Cortex of kidney (tissue), 1 donor: ENCODE measurements around the gene RIC8B.
"Not testable (repeated sequence)": the region's sequence is repeated elsewhere in the genome, so short reads cannot be mapped to it uniquely, and the experiment has no call there.

Experiments used
- DNase-seq: peaks from one replicate; lab custom pipeline; 2025; lab: John Stamatoyannopoulos, UW

The RIC8B gene, protein sequence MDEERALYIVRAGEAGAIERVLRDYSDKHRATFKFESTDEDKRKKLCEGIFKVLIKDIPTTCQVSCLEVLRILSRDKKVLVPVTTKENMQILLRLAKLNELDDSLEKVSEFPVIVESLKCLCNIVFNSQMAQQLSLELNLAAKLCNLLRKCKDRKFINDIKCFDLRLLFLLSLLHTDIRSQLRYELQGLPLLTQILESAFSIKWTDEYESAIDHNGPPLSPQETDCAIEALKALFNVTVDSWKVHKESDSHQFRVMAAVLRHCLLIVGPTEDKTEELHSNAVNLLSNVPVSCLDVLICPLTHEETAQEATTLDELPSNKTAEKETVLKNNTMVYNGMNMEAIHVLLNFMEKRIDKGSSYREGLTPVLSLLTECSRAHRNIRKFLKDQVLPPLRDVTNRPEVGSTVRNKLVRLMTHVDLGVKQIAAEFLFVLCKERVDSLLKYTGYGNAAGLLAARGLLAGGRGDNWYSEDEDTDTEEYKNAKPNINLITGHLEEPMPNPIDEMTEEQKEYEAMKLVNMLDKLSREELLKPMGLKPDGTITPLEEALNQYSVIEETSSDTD

DNA sequence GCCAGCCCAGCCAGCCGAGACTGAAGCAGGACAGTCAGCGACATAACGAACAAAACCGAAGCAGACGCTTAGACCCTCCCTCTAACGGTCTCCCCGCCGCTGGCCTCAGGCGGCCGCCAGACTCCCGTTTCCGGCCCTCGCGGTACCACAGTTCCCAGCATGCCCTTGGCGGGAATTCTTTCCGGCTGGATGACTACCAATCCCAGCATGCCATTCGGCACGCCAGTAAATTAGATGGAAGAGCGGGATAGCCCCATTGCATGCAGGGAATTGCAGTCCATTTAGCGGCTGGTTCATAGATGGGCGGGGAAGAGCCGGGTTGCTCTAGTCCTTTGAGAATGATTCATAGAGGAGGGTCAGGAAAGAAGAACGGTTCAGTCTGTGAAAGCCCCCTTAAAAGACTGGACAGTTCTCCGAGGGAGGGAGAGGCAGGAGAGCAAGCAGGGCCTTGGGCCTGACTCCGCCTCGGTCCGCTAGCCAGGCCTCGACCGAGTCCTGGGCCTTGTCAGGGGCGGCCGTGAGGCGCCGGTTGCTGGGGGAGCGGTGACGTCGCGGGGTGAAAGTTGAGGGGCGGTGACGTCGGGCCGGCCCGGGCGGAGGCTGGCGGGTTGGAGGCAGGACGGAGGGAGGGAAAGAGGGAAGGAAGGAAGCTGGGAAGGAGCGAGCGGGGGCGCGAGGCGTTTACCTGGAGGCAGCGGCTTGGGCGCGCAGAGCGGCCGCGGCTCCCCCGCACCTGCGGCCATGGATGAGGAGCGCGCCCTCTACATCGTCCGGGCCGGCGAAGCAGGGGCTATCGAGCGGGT is at the start of gene RIC8B:
Gene RIC8B (plus strand): TSS at position 678 of the 803 bp plus-strand sequence. CDS start 64 bp downstream, at position 742.
- peak; percentile 25 for DNase-seq

DNA sequence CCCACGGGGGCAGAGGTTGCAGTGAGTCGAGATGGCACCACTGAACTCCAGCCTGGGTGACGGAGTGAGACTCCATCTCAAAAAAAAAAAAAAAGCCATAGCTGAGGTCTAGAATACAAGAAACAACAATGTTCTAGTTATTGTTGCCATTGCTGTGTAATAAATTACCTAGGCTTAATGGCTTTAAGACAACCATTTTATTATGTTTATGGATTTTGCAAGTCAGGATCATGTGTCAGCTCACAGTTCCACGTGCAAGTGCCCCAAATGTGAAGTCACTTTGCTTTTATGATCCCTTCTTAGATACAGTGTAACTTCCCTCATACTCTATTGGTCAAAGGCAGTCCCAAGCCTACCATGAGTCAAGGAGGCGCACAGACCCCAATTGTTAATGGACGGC is 49.5 kb upstream of the RIC8B start:
- no peak for DNase-seq

DNA sequence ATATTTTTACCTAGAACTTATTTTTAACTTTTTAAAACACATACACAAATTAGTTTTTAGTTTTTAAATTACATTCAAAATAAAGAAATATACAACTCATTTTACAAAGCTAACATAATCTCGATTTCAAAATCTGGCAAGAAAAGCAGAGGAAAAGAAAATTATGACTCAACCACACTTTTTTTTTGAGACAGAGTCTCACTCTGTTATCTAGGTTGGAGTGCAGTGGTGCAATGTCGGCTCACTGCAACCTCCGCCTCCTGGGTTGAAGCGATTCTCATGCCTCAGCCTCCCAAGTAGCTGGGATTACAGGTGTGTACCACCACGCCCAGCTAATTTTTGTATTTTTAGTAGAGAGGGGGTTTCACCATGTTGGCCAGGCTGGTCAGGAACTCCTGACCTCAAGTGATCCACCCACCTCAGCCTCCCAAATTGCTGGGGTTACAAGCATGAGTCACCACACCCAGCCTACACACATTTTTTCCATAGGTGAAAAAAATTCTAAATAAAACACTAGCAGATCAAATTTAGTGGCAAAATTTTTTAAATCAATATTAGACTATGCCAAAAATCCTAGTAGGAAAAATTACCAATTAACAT is 47.8 kb upstream of the RIC8B start:
- DNase-seq = not testable (repeated sequence)

DNA sequence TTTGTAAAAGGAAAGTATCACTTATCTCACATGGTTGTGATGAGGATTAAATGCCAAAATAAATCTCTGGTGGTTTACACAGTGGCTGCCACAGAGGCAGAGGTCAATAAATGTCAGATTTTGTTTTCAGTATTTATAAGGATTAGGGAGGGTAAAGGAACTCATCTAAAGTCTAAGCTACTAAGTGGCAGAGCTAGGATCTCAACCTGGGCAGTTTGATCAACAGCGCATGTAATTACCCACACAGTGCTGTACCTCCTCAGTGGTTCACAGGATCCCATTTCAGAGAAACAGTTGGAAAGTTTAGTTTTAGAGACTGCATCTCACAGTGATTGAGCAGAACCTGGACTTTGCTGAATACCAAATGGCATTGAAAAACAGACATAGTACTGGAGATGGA is 44.9 kb upstream of the RIC8B start:
- DNase-seq = no peak

DNA sequence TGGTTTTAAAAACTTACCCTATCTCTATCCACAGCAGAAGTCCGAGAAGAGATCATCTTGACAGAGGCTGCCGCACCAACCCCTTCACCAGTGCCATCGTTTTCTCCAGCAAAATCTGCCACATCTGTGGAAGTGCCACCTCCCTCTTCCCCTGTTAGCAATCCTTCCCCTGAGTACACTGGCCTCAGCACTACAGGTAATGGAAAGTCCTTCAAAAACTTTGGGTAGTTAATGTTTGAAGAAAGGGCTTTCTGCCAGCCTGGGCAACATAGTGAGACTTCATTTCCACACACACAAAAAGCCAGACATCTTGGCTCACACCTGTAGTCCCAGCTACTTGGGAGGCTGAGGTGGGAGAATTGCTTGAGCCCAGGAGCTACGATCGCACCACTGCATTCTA is 41.6 kb upstream of the RIC8B start:
- no peak for DNase-seq

DNA sequence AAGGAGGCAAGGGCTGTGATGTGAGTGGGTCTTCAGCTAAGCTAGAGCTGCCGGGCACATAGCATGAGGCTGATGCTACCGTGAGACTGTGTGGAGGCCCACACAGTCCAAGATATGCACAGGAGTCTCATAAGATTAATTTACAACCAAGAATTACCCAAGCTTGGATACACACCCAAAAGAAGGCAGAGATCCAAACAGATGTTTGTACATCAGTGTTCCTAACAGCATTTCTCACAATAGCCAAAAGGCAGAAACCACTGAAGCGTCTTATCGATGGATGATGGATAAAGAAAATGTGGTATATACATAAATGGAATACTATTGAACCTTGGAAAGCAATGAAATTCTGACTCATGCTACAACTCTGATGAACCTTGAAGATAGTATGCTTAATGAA is 40.8 kb upstream of the RIC8B start:
- DNase-seq = no peak

DNA sequence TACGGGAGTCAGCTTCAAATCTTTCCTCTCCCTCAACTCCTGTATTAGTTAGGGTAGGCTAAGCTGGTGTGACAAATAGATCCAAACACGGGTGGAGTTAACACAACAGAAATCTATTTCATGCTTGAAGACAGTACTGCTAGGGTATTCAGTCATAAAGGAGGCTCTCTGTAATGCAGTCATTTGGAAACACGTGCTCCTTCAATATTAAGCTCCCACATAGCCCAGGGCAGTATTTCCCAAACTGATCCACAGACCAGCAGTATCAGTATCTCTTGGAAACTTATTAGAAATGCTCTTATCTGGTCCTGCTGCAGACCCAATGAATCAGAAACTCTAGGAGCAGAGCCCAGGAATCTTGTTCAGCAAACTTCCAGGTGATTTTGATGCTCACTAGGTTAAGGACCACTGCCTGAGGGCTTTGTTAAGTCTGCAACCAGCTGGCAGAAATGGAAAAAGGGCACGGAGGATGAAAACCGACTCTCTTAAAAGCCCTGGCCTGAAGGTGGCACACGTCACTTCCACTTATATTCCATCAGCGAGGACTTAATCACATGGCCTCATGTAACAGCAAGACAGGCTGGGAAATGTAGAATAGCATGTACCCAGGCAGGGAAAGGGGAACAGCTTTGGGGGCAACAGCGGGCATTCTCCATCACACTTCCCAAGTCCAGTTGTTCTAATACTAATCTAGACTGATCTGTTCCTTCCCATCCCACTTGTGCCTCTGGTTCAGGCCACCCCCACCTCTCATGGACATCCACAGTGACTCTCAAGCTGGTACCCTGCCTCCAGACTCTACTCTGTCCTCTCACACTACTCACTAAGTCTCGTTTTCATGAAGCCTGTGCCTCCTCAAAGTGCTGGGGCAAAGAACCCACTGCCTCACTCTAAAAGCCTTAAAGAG is 38.2 kb upstream of the RIC8B start:
- no peak for DNase-seq

DNA sequence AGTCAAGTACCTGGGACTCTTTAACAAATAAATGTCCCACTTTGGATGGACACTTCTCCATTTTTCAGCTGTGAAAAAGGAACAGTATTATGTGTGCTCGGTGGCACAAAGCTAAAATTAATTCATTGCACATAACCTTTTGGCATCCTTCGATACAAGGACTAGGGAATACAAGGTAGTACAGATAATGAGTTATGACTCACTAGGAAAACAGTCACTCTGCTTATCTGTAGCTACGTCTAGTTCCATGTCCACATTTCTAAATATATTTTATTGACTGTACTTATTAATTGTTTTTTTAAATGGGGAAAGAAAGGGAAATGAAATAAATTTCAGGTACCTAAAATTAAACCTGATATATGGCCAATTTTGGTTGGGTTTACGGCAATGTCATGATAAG is 35.2 kb upstream of the RIC8B start:
- no peak for DNase-seq

DNA sequence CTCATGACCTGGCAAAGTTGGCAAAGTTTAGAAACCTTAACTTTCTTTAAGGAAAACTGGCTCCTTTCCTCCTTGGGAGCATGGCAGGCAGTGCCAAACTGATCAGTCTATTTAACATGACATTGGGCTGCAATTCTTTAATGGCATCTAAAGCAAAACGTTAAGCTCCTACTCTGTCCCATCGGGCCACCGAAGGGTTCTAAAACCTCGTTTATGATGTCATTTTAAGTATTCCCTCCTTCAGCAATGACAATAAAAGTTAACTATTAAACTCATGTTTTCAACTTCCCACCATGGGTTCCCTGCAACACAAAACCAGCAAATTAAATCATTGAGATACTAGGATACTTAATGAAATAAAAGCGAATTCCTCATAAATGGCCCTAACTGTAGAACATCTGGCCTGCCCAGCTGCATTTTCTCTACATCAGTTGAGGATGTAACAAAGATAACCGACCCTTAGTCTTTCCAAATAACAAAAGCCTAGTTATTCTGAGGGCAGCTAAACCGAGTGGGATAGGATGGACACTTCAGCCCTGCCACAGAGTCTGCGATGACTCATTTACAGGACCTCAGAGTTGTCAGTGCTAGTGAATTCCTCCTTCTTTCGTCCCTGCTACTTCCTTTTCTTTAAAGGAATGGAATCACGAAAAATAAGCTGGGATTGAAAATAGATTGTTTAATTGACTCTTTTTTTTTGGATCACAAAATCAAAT is 34.5 kb upstream of the RIC8B start:
- no peak for DNase-seq

DNA sequence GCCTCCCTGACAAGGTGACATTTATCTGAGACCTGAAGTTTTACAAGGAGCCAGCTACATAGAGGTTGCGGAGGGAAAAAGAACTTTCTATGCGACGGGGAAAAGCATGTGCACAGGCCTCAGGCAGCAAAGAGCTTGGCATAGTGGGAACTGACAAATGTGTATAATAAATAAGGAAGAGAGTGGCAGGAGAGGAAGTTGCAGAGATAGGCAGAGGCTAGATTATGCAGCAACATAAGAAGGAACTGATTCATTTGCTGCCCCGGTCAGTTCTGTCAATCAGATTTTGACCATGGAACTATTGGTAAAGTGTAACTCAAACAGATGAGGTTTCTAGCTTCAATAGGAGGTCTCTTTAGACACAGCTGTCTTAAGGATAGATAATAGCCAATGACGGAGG is 33.7 kb upstream of the RIC8B start:
- no peak for DNase-seq

DNA sequence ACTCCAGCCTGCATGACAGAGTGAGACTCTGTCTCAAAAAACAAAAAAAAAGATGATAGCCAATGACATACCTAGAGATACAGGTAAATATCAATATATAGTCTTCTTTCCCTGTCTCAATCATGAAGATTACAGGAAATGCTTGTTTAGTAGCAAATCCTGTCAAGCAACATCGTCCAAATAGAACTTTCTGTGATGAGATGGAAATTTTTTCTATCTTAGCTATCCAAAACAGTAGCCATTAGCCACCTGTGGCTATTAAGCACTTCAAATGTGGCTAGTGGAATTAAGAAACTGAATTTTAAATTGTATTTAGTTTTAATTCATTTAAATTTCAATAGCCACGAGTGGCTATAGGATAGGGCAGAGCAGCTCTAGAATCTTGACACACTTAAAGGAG is 33.2 kb upstream of the RIC8B start:
- no peak for DNase-seq

DNA sequence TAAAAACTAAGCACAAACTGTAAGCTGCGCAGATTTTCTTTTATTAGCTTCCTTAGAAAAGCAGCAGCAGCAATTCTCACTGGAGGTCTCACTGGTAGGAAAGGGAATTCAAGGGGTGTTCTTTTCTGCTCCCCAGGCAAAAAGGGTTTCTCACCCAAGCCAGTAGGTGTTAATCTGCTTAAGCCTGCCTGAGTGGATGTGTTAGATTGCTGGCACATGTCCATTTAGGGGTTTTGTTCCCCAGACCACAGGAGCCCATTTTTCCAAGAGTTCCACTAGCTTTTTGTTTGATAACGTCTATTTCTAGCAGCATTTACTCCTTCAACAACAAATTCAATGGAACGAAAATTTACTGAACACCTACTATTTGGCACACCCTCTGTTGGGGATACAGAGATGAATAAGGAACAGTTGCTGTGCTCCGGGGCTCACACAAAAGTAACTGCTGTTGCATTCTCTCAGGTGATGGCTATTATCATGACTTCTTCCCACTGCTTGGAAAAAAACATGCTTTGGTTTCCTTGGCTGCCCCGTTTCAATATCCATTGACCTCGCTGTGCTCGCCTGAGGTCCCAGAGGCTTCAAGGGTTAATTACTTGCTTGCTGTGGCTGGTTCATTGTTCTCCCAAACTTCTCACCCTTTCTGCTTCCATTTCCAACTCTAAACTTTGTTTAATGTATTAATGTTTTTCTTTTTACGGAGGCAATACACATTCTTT is 31.1 kb upstream of the RIC8B start:
- DNase-seq = no peak

DNA sequence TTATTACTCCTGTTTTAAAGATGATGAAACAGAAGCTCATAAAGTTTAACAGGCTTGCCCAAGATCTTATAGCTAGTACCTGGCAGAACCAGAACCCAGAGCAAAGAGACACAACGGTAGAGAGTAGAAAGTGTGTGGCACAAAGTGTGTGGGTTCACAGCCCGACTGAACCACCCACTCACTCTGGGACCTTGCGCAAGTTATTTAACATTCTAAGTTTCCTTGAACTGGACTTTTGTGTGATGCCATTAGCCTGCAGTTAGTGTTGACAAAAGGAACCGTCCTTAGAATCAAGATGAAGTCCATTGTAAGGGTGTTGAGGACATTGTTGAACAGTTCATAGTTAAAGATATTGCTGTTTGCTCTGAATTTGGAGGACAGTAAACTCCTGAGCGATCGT is 29.9 kb upstream of the RIC8B start:
- no peak for DNase-seq

DNA sequence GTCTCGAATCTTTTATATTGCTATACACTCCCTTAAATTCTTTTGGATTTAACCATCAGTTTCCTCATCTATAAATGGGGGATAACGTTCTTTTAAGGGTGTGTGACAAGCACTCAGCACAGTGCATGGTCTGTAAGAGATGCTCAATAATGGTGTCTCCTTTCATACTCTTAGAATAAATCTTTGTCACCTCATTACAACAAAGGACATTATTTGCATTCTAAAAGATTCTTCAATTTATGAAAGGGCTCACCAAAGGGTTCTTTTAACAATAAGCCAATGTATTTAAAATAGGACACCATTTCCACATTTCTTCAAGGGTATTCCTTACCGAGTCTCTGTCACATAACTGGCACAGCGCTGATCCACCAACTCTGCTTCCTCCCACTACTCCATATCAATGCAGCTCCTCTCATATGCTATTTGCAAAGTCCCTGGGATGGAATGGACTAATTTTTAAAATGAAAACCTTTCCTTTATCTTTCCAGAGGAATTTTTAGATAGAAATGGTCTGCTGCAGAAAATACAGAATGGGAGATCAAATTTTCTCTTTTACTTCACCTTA is 29.2 kb upstream of the RIC8B start:
- DNase-seq = no peak

DNA sequence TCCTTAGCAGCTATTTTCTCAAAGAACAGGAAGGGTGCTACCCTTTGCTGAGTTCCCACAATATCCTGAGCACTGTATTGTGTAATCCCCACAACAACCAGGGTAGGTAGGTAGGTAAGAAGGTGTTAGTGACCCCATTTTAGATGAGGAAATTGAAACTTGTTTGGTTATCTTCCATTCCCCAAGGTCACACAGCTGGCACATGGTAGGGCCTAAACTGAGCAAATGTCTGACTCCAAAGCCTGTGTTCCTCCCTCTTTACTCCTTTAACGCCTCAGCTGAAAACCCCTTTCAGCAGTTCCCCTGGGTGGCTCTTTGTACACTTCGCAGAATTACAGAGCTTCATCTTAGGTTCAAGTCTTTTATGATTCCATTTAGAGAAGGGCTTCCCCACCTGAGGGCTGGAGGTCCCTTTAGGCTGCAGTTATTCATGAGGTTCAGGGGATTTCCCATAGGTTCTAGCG is 26.5 kb upstream of the RIC8B start:
- DNase-seq = no peak

DNA sequence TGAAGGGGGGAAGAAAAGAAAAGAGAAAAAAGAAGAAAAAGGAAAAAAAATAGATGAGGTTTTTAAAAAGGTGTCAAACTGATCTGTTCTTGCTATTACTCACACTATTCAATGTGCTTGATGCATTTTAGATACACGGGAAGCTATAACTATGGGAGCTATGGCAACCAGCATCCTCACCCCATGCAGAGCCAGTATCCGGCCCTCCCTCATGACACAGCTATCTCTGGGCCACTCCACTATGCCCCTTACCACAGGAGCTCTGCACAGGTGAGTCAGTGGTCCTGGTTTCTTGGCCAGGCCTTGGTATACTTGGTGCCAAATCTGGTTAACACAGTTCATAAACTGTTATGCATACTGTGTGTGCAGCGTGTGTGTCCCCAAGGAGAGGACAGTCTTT is 24.0 kb upstream of the RIC8B start:
- DNase-seq = no peak

DNA sequence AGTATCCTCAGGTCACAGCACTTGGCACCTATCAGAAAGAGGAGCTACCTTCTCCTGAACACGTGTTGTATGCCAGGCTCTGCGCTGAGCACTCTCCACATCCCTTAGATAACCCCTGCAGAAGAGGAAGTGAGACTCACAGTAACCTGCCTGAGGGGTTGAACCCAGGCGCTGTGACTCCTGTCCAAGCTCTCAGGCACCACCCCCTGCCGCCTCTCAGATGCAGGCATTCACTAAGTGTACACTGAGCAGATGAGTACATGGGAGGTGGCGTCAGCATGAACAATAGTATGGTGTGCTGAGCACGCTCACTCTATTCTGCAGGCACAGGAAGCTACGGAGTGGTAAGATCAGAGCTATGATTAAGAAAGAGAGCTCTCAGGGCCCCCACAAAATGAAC is 21.0 kb upstream of the RIC8B start:
- DNase-seq = no peak

DNA sequence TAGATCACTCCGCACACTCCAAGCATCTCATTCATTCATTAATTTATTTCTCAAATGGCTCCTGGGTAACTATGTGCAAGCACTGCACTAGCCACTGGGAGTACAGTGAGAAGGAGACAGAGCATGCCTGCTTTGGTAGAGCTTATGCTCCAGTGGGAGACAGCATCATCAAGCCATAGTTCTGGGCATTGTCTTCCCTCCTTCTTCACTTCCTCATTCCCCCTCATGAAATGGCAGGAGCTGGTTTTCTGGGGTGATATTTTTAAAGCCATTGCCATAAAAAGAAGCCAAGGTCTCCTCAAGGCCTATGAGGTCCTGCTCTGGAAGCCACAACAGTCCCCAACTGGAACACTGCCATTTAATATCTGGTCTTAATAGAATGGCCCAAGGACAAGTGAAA is 20.2 kb upstream of the RIC8B start:
- DNase-seq = no peak

DNA sequence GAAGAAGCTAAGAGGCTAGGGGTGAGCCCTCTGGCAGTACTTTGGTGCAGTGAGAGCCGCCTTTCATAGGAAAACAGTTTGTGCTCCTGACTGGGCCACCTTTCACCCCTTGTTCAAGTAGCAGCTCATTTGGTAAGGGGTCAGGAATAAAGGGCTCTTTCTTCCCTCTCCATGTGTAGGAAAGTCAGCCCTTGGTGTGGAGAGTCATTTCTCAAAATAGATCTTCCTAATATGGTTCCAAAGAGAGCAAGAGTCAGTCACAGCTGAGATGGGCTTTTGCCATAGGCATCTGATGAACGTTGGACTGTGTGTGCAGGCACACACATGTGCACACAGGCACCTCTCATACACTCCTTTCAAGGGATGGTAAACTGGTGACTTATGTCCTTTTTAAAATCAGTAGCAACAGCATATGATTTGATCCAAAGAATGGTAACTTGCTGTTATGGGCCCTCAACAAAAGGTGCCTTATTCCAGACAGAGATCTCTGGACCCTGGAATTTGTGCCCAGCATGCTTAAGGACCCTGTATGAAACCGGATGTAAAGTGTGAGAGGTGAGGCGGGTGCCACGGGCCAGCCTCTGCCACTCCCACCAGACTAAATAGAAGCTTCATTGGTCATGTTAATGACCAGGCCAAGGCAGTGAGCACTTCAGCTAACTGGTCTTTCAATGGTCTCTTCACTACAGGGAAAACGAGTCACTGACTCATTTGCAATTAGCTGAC is 16.7 kb upstream of the RIC8B start:
- DNase-seq = no peak
